ENCODE measurements around the gene LRP1B.

The LRP1B gene

GRCh38 chr2:140273408-140273807 lies 1857.4 kb downstream of the LRP1B start:
- Histone ChIP-seq H3K4me2 (ENCODE audit: low read depth, low read length, poor library complexity, severe bottlenecking) (no peak overlapping the region), H3K4me3 (ENCODE audit: low read length, poor library complexity, severe bottlenecking) (no peak overlapping the region), H3K36me3 (ENCODE audit: insufficient read depth, low read length) (no peaks in the 10 kb centered on the region)

GRCh38 chr2:140270224-140270623 lies 1860.6 kb downstream of the LRP1B start:
- Histone ChIP-seq H3K79me2 (ENCODE audit: insufficient read depth, low read length) (no peaks in the 10 kb centered on the region), H3K9me3 (ENCODE audit: insufficient read depth, low read depth, low read length) (no peaks in the 10 kb centered on the region), H2AFZ (ENCODE audit: low read length) (no peak overlapping the region), H3K4me3 (ENCODE audit: low read length, poor library complexity, severe bottlenecking) (no peak overlapping the region), H3K4me2 (ENCODE audit: low read depth, low read length, poor library complexity, severe bottlenecking) (no peak overlapping the region), H3K9ac (ENCODE audit: low read depth, low read length, poor library complexity, severe bottlenecking) (no peak overlapping the region), H3K36me3 (ENCODE audit: insufficient read depth, low read length) (no peaks in the 10 kb centered on the region), H4K20me1 (ENCODE audit: insufficient read depth, low read length, poor library complexity, severe bottlenecking) (no peaks in the 10 kb centered on the region), H3K27me3 (ENCODE audit: insufficient read depth, low read length, poor library complexity, severe bottlenecking) (no peaks in the 10 kb centered on the region), H3K9me2 (replicated peaks; ENCODE audit: low read depth, low read length) (no peaks in the 10 kb centered on the region), H3F3A (ENCODE audit: low read depth) (no peaks in the 10 kb centered on the region), H3K4me1 (ENCODE audit: insufficient read depth, low read length, poor library complexity, severe bottlenecking) (no peaks in the 10 kb centered on the region)
- TF ChIP-seq EZH2phosphoT487 (IDR thresholded peaks at IDR 0.05; ENCODE audit: borderline replicate concordance) (no peak), CTCF (conservative IDR thresholded peaks at IDR 0.05; ENCODE audit: low read length) (no peak)

More at GRCh38 chr2:140273408-140273807, 1857.4 kb downstream of the LRP1B start:
- Histone ChIP-seq H3K9me2 (replicated peaks; ENCODE audit: low read depth, low read length) (no peaks in the 10 kb centered on the region), H3K79me2 (ENCODE audit: insufficient read depth, low read length) (no peaks in the 10 kb centered on the region), H3K9ac (ENCODE audit: low read depth, low read length, poor library complexity, severe bottlenecking) (no peak overlapping the region), H3K27me3 (ENCODE audit: insufficient read depth, low read length, poor library complexity, severe bottlenecking) (no peaks in the 10 kb centered on the region), H4K20me1 (ENCODE audit: insufficient read depth, low read length, poor library complexity, severe bottlenecking) (no peaks in the 10 kb centered on the region), H3F3A (ENCODE audit: low read depth) (no peaks in the 10 kb centered on the region), H3K9me3 (ENCODE audit: insufficient read depth, low read depth, low read length) (no peaks in the 10 kb centered on the region), H3K4me1 (ENCODE audit: insufficient read depth, low read length, poor library complexity, severe bottlenecking) (no peaks in the 10 kb centered on the region), H2AFZ (ENCODE audit: low read length) (no peak overlapping the region)
- no peak for TF ChIP-seq CTCF (conservative IDR thresholded peaks at IDR 0.05; ENCODE audit: low read length)
- no peak for TF ChIP-seq EZH2phosphoT487 (IDR thresholded peaks at IDR 0.05; ENCODE audit: borderline replicate concordance)

GRCh38 chr2:140269000-140269399 lies 1861.8 kb downstream of the LRP1B start:
- no peak for TF ChIP-seq CTCF (conservative IDR thresholded peaks at IDR 0.05; ENCODE audit: low read length)
- no peak for TF ChIP-seq EZH2phosphoT487 (IDR thresholded peaks at IDR 0.05; ENCODE audit: borderline replicate concordance)
- H3K79me2 ChIP-seq (ENCODE audit: insufficient read depth, low read length): no peaks in the 10 kb centered on the region
- H2AFZ ChIP-seq (ENCODE audit: low read length): no peak overlapping the region
- no peaks in the 10 kb centered on the region for H3K9me3 ChIP-seq (ENCODE audit: insufficient read depth, low read depth, low read length)
- no peaks in the 10 kb centered on the region for H3K4me1 ChIP-seq (ENCODE audit: insufficient read depth, low read length, poor library complexity, severe bottlenecking)
- no peaks in the 10 kb centered on the region for H3K9me2 ChIP-seq (replicated peaks; ENCODE audit: low read depth, low read length)
- no peak overlapping the region for H3K4me2 ChIP-seq (ENCODE audit: low read depth, low read length, poor library complexity, severe bottlenecking)
- H3K27me3 ChIP-seq (ENCODE audit: insufficient read depth, low read length, poor library complexity, severe bottlenecking): no peaks in the 10 kb centered on the region
- H3K36me3 ChIP-seq (ENCODE audit: insufficient read depth, low read length): no peaks in the 10 kb centered on the region
- no peaks in the 10 kb centered on the region for H4K20me1 ChIP-seq (ENCODE audit: insufficient read depth, low read length, poor library complexity, severe bottlenecking)
- H3K4me3 ChIP-seq (ENCODE audit: low read length, poor library complexity, severe bottlenecking): no peak overlapping the region
- no peaks in the 10 kb centered on the region for H3F3A ChIP-seq (ENCODE audit: low read depth)
- H3K9ac ChIP-seq (ENCODE audit: low read depth, low read length, poor library complexity, severe bottlenecking): no peak overlapping the region
